ENCODE measurements around the gene PTPN5. TPM values are rescaled to one million over a fixed set of nuclear protein-coding genes. Genes with fewer than 3 reads are reported as not detected.

Gene PTPN5
- total RNA-seq, 2 donors from 2014 or later = 0.77 to 4.8 TPM

- Histone ChIP-seq H3K27me3 (replicated peaks; ENCODE audit: insufficient read depth) (no peaks in the 10 kb centered on the region), H3K27ac (no peak overlapping the region), H3K9me3 (no peaks in the 10 kb centered on the region), H3K4me3 (no peak overlapping the region), H3K36me3 (no peaks in the 10 kb centered on the region), H3K4me1 (replicated peaks) (no peaks in the 10 kb centered on the region)
- no peak for DNase-seq (ENCODE audit: low spot score)
- TF ChIP-seq CTCF (IDR thresholded peaks at IDR 0.05) (no peak), POLR2AphosphoS5 (IDR thresholded peaks at IDR 0.05) (no peak), POLR2A (IDR thresholded peaks at IDR 0.05) (no peak)
- 97% methylated on average over 2 of the region's 2 CpGs for WGBS
- intact Hi-C loops (cut with DNase I) = loop anchor here (5.0 to 10.0 kb wide), 2 partner anchors 144 to 617 kb away; partner anchors contain the start of gene UEVLD
Measured at GRCh38 chr11:18731441-18731840, 60.2 kb downstream of the PTPN5 start.

GRCh38 chr11:18730020-18730419 lies 61.6 kb downstream of the PTPN5 start:
- H3K9me3 ChIP-seq = no peaks in the 10 kb centered on the region
- H3K27ac ChIP-seq = no peak overlapping the region
- no peaks in the 10 kb centered on the region for H3K27me3 ChIP-seq (replicated peaks; ENCODE audit: insufficient read depth)
- no peaks in the 10 kb centered on the region for H3K4me1 ChIP-seq (replicated peaks)
- TF ChIP-seq POLR2AphosphoS5 (IDR thresholded peaks at IDR 0.05) = no peak
- no peak for TF ChIP-seq POLR2A (IDR thresholded peaks at IDR 0.05)
- no peak for TF ChIP-seq CTCF (IDR thresholded peaks at IDR 0.05)
- WGBS = 89% methylated on average over 9 of the region's 9 CpGs
- no peak overlapping the region for H3K4me3 ChIP-seq
- intact Hi-C loops (cut with DNase I) = loop anchor here (5.0 to 10.0 kb wide), 2 partner anchors 143 to 615 kb away; partner anchors contain the start of gene UEVLD
- H3K36me3 ChIP-seq = no peaks in the 10 kb centered on the region
- DNase-seq (ENCODE audit: low spot score) = no peak

- no peak overlapping the region for H3K4me3 ChIP-seq
- no peaks in the 10 kb centered on the region for H3K36me3 ChIP-seq
- no peak for DNase-seq (ENCODE audit: low spot score)
- TF ChIP-seq CTCF (IDR thresholded peaks at IDR 0.05) (no peak), POLR2AphosphoS5 (IDR thresholded peaks at IDR 0.05) (no peak), POLR2A (IDR thresholded peaks at IDR 0.05) (no peak)
- no peaks in the 10 kb centered on the region for H3K9me3 ChIP-seq
- H3K27ac ChIP-seq = no peak overlapping the region
- no peaks in the 10 kb centered on the region for H3K27me3 ChIP-seq (replicated peaks; ENCODE audit: insufficient read depth)
- intact Hi-C loops (cut with DNase I) = no loop called here
- WGBS = 83% methylated on average over 15 of the region's 16 CpGs
- no peaks in the 10 kb centered on the region for H3K4me1 ChIP-seq (replicated peaks)
Measured at GRCh38 chr11:18729426-18729825, 62.2 kb downstream of the PTPN5 start.

GRCh38 chr11:18728658-18729057 lies 62.9 kb downstream of the PTPN5 start:
- Histone ChIP-seq H3K4me3 (no peak overlapping the region), H3K9me3 (no peaks in the 10 kb centered on the region), H3K36me3 (no peaks in the 10 kb centered on the region), H3K27me3 (replicated peaks; ENCODE audit: insufficient read depth) (no peaks in the 10 kb centered on the region), H3K4me1 (replicated peaks) (no peaks in the 10 kb centered on the region), H3K27ac (no peak overlapping the region)
- intact Hi-C loops (cut with DNase I) = no loop called here
- TF ChIP-seq POLR2AphosphoS5 (IDR thresholded peaks at IDR 0.05) = no peak
- TF ChIP-seq POLR2A (IDR thresholded peaks at IDR 0.05) = no peak
- TF ChIP-seq CTCF (IDR thresholded peaks at IDR 0.05) = no peak
- 91% methylated on average over 13 of the region's 13 CpGs for WGBS
- no peak for DNase-seq (ENCODE audit: low spot score)

- H3K36me3 ChIP-seq = no peaks in the 10 kb centered on the region
- H3K4me3 ChIP-seq = no peak overlapping the region
- WGBS = 53% methylated on average over 10 of the region's 10 CpGs
- DNase-seq (ENCODE audit: low spot score) = no peak
- H3K27ac ChIP-seq = no peak overlapping the region
- H3K9me3 ChIP-seq = no peaks in the 10 kb centered on the region
- H3K4me1 ChIP-seq (replicated peaks) = no peaks in the 10 kb centered on the region
- TF ChIP-seq CTCF (IDR thresholded peaks at IDR 0.05) (peak in 3 of 4 experiments; percentile 30 to 55 (median 34)), POLR2A (IDR thresholded peaks at IDR 0.05) (no peak)
- H3K27me3 ChIP-seq (replicated peaks; ENCODE audit: insufficient read depth) = no peaks in the 10 kb centered on the region
- intact Hi-C loops (cut with DNase I) = no loop called here
Measured at GRCh38 chr11:18727479-18728236, 63.9 kb downstream of the PTPN5 start.

Measured in prostate gland (tissue), 2 donors.